Measurements from ENCODE around the gene ZNF473.

DNA sequence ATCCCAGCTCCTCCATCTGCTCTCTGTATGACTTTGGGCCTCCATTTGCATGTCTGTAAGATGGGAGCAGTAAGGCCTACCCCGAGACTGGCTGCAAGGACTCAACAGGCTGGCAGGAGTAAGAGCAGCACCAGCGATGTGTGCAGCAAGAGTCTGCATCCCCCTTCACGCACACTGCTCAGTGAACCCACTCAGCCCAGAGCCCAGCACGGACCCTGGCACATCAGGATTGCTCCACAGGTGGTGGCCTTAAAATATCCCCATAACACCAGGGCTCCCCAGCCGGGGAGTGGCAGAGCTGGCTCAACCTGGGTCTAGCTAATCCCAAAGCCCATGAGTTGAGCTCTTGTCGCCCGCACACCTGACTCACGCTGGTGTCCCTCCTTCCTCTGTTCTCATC, 24.0 kb upstream of the ZNF473 start:
- TF ChIP-seq, protein P1, sequence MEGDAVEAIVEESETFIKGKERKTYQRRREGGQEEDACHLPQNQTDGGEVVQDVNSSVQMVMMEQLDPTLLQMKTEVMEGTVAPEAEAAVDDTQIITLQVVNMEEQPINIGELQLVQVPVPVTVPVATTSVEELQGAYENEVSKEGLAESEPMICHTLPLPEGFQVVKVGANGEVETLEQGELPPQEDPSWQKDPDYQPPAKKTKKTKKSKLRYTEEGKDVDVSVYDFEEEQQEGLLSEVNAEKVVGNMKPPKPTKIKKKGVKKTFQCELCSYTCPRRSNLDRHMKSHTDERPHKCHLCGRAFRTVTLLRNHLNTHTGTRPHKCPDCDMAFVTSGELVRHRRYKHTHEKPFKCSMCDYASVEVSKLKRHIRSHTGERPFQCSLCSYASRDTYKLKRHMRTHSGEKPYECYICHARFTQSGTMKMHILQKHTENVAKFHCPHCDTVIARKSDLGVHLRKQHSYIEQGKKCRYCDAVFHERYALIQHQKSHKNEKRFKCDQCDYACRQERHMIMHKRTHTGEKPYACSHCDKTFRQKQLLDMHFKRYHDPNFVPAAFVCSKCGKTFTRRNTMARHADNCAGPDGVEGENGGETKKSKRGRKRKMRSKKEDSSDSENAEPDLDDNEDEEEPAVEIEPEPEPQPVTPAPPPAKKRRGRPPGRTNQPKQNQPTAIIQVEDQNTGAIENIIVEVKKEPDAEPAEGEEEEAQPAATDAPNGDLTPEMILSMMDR (IDR thresholded peaks at IDR 0.05): no peak
- TF ChIP-seq, protein P2, sequence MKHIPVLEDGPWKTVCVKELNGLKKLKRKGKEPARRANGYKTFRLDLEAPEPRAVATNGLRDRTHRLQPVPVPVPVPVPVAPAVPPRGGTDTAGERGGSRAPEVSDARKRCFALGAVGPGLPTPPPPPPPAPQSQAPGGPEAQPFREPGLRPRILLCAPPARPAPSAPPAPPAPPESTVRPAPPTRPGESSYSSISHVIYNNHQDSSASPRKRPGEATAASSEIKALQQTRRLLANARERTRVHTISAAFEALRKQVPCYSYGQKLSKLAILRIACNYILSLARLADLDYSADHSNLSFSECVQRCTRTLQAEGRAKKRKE (CRISPR knock-in tag; IDR thresholded peaks at IDR 0.05; ENCODE audit: low read depth): no peak
- TF ChIP-seq RFX5 (IDR thresholded peaks at IDR 0.05): no peak
- no peak for TF ChIP-seq RAD21 (conservative IDR thresholded peaks at IDR 0.05 in 1 of 2, IDR thresholded peaks at IDR 0.05 in 1 of 2)

Data from A549 (cell line).